Measurements from ENCODE around the gene HOXD3.

DNA sequence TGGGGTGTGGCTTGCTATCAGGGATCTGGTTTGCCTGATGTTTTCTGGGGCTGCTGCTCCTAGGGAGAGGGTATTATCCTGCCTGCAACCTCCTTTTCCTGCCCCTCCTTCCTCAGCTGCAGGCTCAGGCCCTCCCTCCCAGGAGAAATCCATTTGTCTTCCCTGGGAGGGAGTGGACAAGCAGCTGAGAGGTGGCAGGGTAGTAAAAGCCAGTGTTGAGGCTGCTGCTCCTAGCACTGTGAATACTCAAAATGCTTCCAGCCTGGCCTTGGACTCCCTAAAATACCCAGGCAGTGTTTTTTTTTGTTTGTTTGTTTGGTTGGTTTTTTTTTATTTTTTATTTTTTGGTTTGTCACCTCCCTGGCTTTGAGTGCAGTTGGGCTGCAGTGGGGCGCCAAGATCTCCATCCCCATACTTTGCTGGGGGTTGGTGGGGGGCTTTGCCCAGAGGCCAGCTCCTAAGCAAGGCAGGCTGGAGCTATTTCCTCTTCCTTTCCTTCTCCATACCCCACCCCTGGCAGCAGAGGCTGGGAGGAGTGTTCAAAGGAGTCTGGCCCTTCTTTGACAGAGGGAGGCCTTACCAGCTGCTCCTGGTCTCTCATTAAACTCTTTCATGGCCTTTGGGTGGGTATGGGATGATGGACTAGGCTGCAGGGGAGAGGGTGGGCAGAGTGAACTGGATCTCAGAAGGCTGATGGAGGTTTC, 13.6 kb downstream of the HOXD3 start:
- TF ChIP-seq RXRA (IDR thresholded peaks at IDR 0.05; ENCODE audit: borderline replicate concordance, low read depth) (no peak), SIN3A (IDR thresholded peaks at IDR 0.05; ENCODE audit: borderline replicate concordance, low read depth, low read length) (no peak), EP300 (IDR thresholded peaks at IDR 0.05; ENCODE audit: borderline replicate concordance in 1 of 2, low read depth in 1 of 2, low read length in 1 of 2) (no peak), NFIC (IDR thresholded peaks at IDR 0.05; ENCODE audit: borderline replicate concordance) (no peak), JUND (IDR thresholded peaks at IDR 0.05) (no peak), POLR2AphosphoS5 (IDR thresholded peaks at IDR 0.05; ENCODE audit: low read depth, low read length) (no peak), NRF1 (IDR thresholded peaks at IDR 0.05; ENCODE audit: low read depth, low read length) (no peak), MEF2A (IDR thresholded peaks at IDR 0.05; ENCODE audit: borderline replicate concordance, low read depth) (no peak), MXI1 (IDR thresholded peaks at IDR 0.05; ENCODE audit: low read depth, low read length) (no peak)
- TF ChIP-seq, protein P1, sequence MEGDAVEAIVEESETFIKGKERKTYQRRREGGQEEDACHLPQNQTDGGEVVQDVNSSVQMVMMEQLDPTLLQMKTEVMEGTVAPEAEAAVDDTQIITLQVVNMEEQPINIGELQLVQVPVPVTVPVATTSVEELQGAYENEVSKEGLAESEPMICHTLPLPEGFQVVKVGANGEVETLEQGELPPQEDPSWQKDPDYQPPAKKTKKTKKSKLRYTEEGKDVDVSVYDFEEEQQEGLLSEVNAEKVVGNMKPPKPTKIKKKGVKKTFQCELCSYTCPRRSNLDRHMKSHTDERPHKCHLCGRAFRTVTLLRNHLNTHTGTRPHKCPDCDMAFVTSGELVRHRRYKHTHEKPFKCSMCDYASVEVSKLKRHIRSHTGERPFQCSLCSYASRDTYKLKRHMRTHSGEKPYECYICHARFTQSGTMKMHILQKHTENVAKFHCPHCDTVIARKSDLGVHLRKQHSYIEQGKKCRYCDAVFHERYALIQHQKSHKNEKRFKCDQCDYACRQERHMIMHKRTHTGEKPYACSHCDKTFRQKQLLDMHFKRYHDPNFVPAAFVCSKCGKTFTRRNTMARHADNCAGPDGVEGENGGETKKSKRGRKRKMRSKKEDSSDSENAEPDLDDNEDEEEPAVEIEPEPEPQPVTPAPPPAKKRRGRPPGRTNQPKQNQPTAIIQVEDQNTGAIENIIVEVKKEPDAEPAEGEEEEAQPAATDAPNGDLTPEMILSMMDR (IDR thresholded peaks at IDR 0.05) = no peak
- TF ChIP-seq, protein P2, sequence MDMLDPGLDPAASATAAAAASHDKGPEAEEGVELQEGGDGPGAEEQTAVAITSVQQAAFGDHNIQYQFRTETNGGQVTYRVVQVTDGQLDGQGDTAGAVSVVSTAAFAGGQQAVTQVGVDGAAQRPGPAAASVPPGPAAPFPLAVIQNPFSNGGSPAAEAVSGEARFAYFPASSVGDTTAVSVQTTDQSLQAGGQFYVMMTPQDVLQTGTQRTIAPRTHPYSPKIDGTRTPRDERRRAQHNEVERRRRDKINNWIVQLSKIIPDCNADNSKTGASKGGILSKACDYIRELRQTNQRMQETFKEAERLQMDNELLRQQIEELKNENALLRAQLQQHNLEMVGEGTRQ (IDR thresholded peaks at IDR 0.05; ENCODE audit: borderline replicate concordance, low read depth, low read length) = no peak
- TF ChIP-seq, protein P3, sequence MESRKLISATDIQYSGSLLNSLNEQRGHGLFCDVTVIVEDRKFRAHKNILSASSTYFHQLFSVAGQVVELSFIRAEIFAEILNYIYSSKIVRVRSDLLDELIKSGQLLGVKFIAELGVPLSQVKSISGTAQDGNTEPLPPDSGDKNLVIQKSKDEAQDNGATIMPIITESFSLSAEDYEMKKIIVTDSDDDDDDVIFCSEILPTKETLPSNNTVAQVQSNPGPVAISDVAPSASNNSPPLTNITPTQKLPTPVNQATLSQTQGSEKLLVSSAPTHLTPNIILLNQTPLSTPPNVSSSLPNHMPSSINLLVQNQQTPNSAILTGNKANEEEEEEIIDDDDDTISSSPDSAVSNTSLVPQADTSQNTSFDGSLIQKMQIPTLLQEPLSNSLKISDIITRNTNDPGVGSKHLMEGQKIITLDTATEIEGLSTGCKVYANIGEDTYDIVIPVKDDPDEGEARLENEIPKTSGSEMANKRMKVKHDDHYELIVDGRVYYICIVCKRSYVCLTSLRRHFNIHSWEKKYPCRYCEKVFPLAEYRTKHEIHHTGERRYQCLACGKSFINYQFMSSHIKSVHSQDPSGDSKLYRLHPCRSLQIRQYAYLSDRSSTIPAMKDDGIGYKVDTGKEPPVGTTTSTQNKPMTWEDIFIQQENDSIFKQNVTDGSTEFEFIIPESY (IDR thresholded peaks at IDR 0.05; ENCODE audit: borderline replicate concordance, low read depth) = no peak
